ENCODE data around the gene NKX2-2. TPM values are rescaled to one million over a fixed set of nuclear protein-coding genes. Genes with fewer than 3 reads are reported as not detected.
A peak's percentile ranks its signal among the peaks of the same experiment; 100 is the strongest.

The NKX2-2 gene
- total and polyA plus RNA-seq, 3 experiments from 2014 or later = not detected

GRCh38 chr20:21554376-21554890, 40.6 kb upstream of the NKX2-2 start:
- H3K27ac ChIP-seq (ENCODE audit: low read depth, low read length) = no peak overlapping the region
- no peak overlapping the region for H3K4me3 ChIP-seq (ENCODE audit: low read length)
- peaks cover 32% of the 10 kb centered on the region for H3K4me1 ChIP-seq (ENCODE audit: insufficient read depth, low read length)
- DNase-seq = no peak
- H3K9me3 ChIP-seq (ENCODE audit: low read length) = no peaks in the 10 kb centered on the region
- Mint-ChIP-seq H3K27ac (no peak overlapping the region), H3K36me3 (no peaks in the 10 kb centered on the region), H3K27me3 (peaks cover 9 to 20% of the 10 kb centered on the region in 2 donors), H3K4me1 (peaks cover under 1 to 29% (median 24%) of the 10 kb centered on the region in 3 donors), H3K9me3 (peaks cover 0 to 5% (median 0%) of the 10 kb centered on the region in 5 donors), H3K4me3 (no peak overlapping the region)
- H3K36me3 ChIP-seq (ENCODE audit: insufficient read depth, low read length) = no peaks in the 10 kb centered on the region
- H3K27me3 ChIP-seq (ENCODE audit: insufficient read depth, low read length, poor library complexity, severe bottlenecking) = no peaks in the 10 kb centered on the region
- ChIA-PET CTCF (no interaction called here), POLR2A (no interaction called here)

GRCh38 chr20:21550587-21550986, 36.7 kb upstream of the NKX2-2 start:
- Histone ChIP-seq H3K4me1 (ENCODE audit: insufficient read depth, low read length) (peaks cover 59% of the 10 kb centered on the region), H3K36me3 (ENCODE audit: insufficient read depth, low read length) (no peaks in the 10 kb centered on the region), H3K4me3 (ENCODE audit: low read length) (no peak overlapping the region), H3K27ac (ENCODE audit: low read depth, low read length) (no peak overlapping the region), H3K27me3 (ENCODE audit: insufficient read depth, low read length, poor library complexity, severe bottlenecking) (no peaks in the 10 kb centered on the region), H3K9me3 (ENCODE audit: low read length) (no peaks in the 10 kb centered on the region)
- no peaks in the 10 kb centered on the region for H3K36me3 Mint-ChIP-seq
- ChIA-PET POLR2A (no interaction called here), CTCF (interaction anchor here (0.8 kb wide), 1 partner anchor 13 kb away, joined by 3 read pairs; no protein-coding TSS in a partner anchor)
- DNase-seq = no peak
- H3K9me3 Mint-ChIP-seq = peaks cover 0 to 5% (median 0%) of the 10 kb centered on the region in 5 donors
- peaks cover 13 to 39% (median 23%) of the 10 kb centered on the region in 3 donors for H3K4me1 Mint-ChIP-seq
- H3K4me3 Mint-ChIP-seq = no peak overlapping the region
- peaks cover 8 to 12% of the 10 kb centered on the region in 2 donors for H3K27me3 Mint-ChIP-seq
- no peak overlapping the region for H3K27ac Mint-ChIP-seq

GRCh38 chr20:21548390-21549035, 34.6 kb upstream of the NKX2-2 start:
- peak in 3 of 5 donors; percentile 36 to 73 (median 51) for DNase-seq
- Mint-ChIP-seq H3K27ac (peak overlapping the region; percentile 29 to 92 (median 70)), H3K4me1 (peaks cover 13 to 28% (median 18%) of the 10 kb centered on the region in 3 donors), H3K36me3 (no peaks in the 10 kb centered on the region), H3K4me3 (peak overlapping the region; percentile 37 to 69 (median 58)), H3K9me3 (peaks cover 0 to 5% (median 0%) of the 10 kb centered on the region in 5 donors), H3K27me3 (peaks cover 4 to 5% of the 10 kb centered on the region in 2 donors)
- Histone ChIP-seq H3K27ac (ENCODE audit: low read depth, low read length) (no peak overlapping the region), H3K27me3 (ENCODE audit: insufficient read depth, low read length, poor library complexity, severe bottlenecking) (no peaks in the 10 kb centered on the region), H3K36me3 (ENCODE audit: insufficient read depth, low read length) (no peaks in the 10 kb centered on the region), H3K4me1 (ENCODE audit: insufficient read depth, low read length) (peaks cover 43% of the 10 kb centered on the region), H3K9me3 (ENCODE audit: low read length) (no peaks in the 10 kb centered on the region), H3K4me3 (ENCODE audit: low read length) (peak overlapping the region; percentile 38)
- ChIA-PET POLR2A (no interaction called here), CTCF (interaction anchor here (2.1 kb wide), 1 partner anchor 23 kb away, joined by 7 read pairs; no protein-coding TSS in a partner anchor)

- Histone ChIP-seq H3K36me3 (ENCODE audit: insufficient read depth, low read length) (no peaks in the 10 kb centered on the region), H3K4me1 (ENCODE audit: insufficient read depth, low read length) (peaks cover 43% of the 10 kb centered on the region), H3K4me3 (ENCODE audit: low read length) (no peak overlapping the region), H3K9me3 (ENCODE audit: low read length) (no peaks in the 10 kb centered on the region), H3K27ac (ENCODE audit: low read depth, low read length) (no peak overlapping the region), H3K27me3 (ENCODE audit: insufficient read depth, low read length, poor library complexity, severe bottlenecking) (no peaks in the 10 kb centered on the region)
- peaks cover 0 to 5% (median 0%) of the 10 kb centered on the region in 5 donors for H3K9me3 Mint-ChIP-seq
- peaks cover 6 to 12% of the 10 kb centered on the region in 2 donors for H3K27me3 Mint-ChIP-seq
- ChIA-PET CTCF (no interaction called here), POLR2A (no interaction called here)
- H3K4me3 Mint-ChIP-seq = no peak overlapping the region
- peaks cover 13 to 28% (median 18%) of the 10 kb centered on the region in 3 donors for H3K4me1 Mint-ChIP-seq
- no peak for DNase-seq
- H3K36me3 Mint-ChIP-seq = no peaks in the 10 kb centered on the region
- no peak overlapping the region for H3K27ac Mint-ChIP-seq
Measured at GRCh38 chr20:21546355-21546754, 32.5 kb upstream of the NKX2-2 start.

GRCh38 chr20:21539512-21539911, 25.6 kb upstream of the NKX2-2 start:
- H3K36me3 Mint-ChIP-seq = no peaks in the 10 kb centered on the region
- no peak overlapping the region for H3K4me3 Mint-ChIP-seq
- no peak for DNase-seq
- no peaks in the 10 kb centered on the region for H3K4me1 ChIP-seq (ENCODE audit: insufficient read depth, low read length)
- ChIA-PET POLR2A (no interaction called here), CTCF (no interaction called here)
- no peak overlapping the region for H3K27ac ChIP-seq (ENCODE audit: low read depth, low read length)
- H3K9me3 ChIP-seq (ENCODE audit: low read length) = no peaks in the 10 kb centered on the region
- no peaks in the 10 kb centered on the region for H3K9me3 Mint-ChIP-seq
- H3K27me3 ChIP-seq (ENCODE audit: insufficient read depth, low read length, poor library complexity, severe bottlenecking) = no peaks in the 10 kb centered on the region
- no peak overlapping the region for H3K27ac Mint-ChIP-seq
- no peak overlapping the region for H3K4me3 ChIP-seq (ENCODE audit: low read length)
- no peaks in the 10 kb centered on the region for H3K4me1 Mint-ChIP-seq
- no peaks in the 10 kb centered on the region for H3K36me3 ChIP-seq (ENCODE audit: insufficient read depth, low read length)
- H3K27me3 Mint-ChIP-seq = peaks cover 16 to 22% of the 10 kb centered on the region in 2 donors

GRCh38 chr20:21534886-21535285, 21.0 kb upstream of the NKX2-2 start:
- no peak overlapping the region for H3K4me3 ChIP-seq (ENCODE audit: low read length)
- Mint-ChIP-seq H3K27me3 (peaks cover 9 to 28% of the 10 kb centered on the region in 2 donors), H3K4me3 (no peak overlapping the region), H3K4me1 (no peaks in the 10 kb centered on the region), H3K9me3 (peaks cover 0 to 4% (median 0%) of the 10 kb centered on the region in 5 donors), H3K36me3 (no peaks in the 10 kb centered on the region), H3K27ac (no peak overlapping the region)
- ChIA-PET POLR2A (no interaction called here), CTCF (interaction anchor here (1.1 kb wide), 1 partner anchor 37 kb away, joined by 5 read pairs; no protein-coding TSS in a partner anchor)
- no peaks in the 10 kb centered on the region for H3K4me1 ChIP-seq (ENCODE audit: insufficient read depth, low read length)
- no peaks in the 10 kb centered on the region for H3K36me3 ChIP-seq (ENCODE audit: insufficient read depth, low read length)
- H3K27ac ChIP-seq (ENCODE audit: low read depth, low read length) = no peak overlapping the region
- H3K27me3 ChIP-seq (ENCODE audit: insufficient read depth, low read length, poor library complexity, severe bottlenecking) = no peaks in the 10 kb centered on the region
- no peaks in the 10 kb centered on the region for H3K9me3 ChIP-seq (ENCODE audit: low read length)
- DNase-seq = no peak

GRCh38 chr20:21534453-21534852, 20.6 kb upstream of the NKX2-2 start:
- H3K4me3 ChIP-seq (ENCODE audit: low read length) = no peak overlapping the region
- no peaks in the 10 kb centered on the region for H3K36me3 ChIP-seq (ENCODE audit: insufficient read depth, low read length)
- no peak for DNase-seq
- no peaks in the 10 kb centered on the region for H3K27me3 ChIP-seq (ENCODE audit: insufficient read depth, low read length, poor library complexity, severe bottlenecking)
- Mint-ChIP-seq H3K27ac (no peak overlapping the region), H3K27me3 (peaks cover 9 to 31% of the 10 kb centered on the region in 2 donors), H3K4me3 (no peak overlapping the region), H3K4me1 (no peaks in the 10 kb centered on the region), H3K9me3 (peaks cover 0 to 4% (median 0%) of the 10 kb centered on the region in 5 donors), H3K36me3 (no peaks in the 10 kb centered on the region)
- H3K4me1 ChIP-seq (ENCODE audit: insufficient read depth, low read length) = no peaks in the 10 kb centered on the region
- POLR2A ChIA-PET = no interaction called here
- CTCF ChIA-PET = interaction anchor here (1.1 kb wide), 1 partner anchor 38 kb away, joined by 5 read pairs; no protein-coding TSS in a partner anchor
- no peak overlapping the region for H3K27ac ChIP-seq (ENCODE audit: low read depth, low read length)
- no peaks in the 10 kb centered on the region for H3K9me3 ChIP-seq (ENCODE audit: low read length)

- no peaks in the 10 kb centered on the region for H3K9me3 ChIP-seq (ENCODE audit: low read length)
- no peaks in the 10 kb centered on the region for H3K27me3 ChIP-seq (ENCODE audit: insufficient read depth, low read length, poor library complexity, severe bottlenecking)
- ChIA-PET POLR2A (no interaction called here), CTCF (interaction anchor here (1.2 to 1.6 kb wide), 2 partner anchors 41 to 47 kb away, joined by 4 to 8 read pairs; no protein-coding TSS in a partner anchor)
- Mint-ChIP-seq H3K36me3 (no peaks in the 10 kb centered on the region), H3K27ac (no peak overlapping the region), H3K4me1 (no peaks in the 10 kb centered on the region), H3K9me3 (peaks cover 0 to 4% (median 0%) of the 10 kb centered on the region in 5 donors), H3K4me3 (no peak overlapping the region), H3K27me3 (peaks cover 21 to 54% of the 10 kb centered on the region in 2 donors)
- no peak overlapping the region for H3K27ac ChIP-seq (ENCODE audit: low read depth, low read length)
- no peak overlapping the region for H3K4me3 ChIP-seq (ENCODE audit: low read length)
- DNase-seq = no peak
- H3K4me1 ChIP-seq (ENCODE audit: insufficient read depth, low read length) = no peaks in the 10 kb centered on the region
- H3K36me3 ChIP-seq (ENCODE audit: insufficient read depth, low read length) = no peaks in the 10 kb centered on the region
Measured at GRCh38 chr20:21529863-21530262, 16.0 kb upstream of the NKX2-2 start.
